Stimulated activated CD4-positive, alpha-beta T cell treated with anti-CD3 and anti-CD28 coated beads, Interleukin-1b, Interleukin-23, amount 100 ng/mL, for 24 hours (primary cell): ENCODE results near the gene FRMPD1.
"Not testable (repeated sequence)": the region's sequence is repeated elsewhere in the genome, so short reads cannot be mapped to it uniquely, and the experiment has no call there.

ENCODE experiments used
- DNase-seq, 4 experiments: peaks; one replicate each; pipeline ENCODE4 v3.0.0-alpha.2; 2020; ENCODE audit warnings: low read depth in 4 of 4, low spot score in 1 of 4

Gene FRMPD1

GRCh38 chr9:37650873-37651768 is at the start of gene FRMPD1:
FRMPD1 (plus strand) TSS chr9:37650954; CDS start chr9:37692642, 41,688 bp downstream.
- peak in 3 of 4 experiments; percentile 11 to 45 (median 31) for DNase-seq

GRCh38 chr9:37602061-37602460 is 48.7 kb upstream of the FRMPD1 start:
- DNase-seq: not testable (repeated sequence)

- no peak for DNase-seq
These were observed 47.9 kb upstream of the FRMPD1 start for GRCh38 chr9:37602817-37603216.

- no peak for DNase-seq
These were observed 46.5 kb upstream of the FRMPD1 start for GRCh38 chr9:37604296-37604695.

- no peak for DNase-seq
These were observed 42.5 kb upstream of the FRMPD1 start for GRCh38 chr9:37608250-37608649.

GRCh38 chr9:37609735-37610397 is 40.9 kb upstream of the FRMPD1 start:
- DNase-seq: no peak

- DNase-seq: no peak
These were observed 39.7 kb upstream of the FRMPD1 start for GRCh38 chr9:37611014-37611413.

GRCh38 chr9:37611961-37612360 is 38.8 kb upstream of the FRMPD1 start:
- no peak for DNase-seq

- no peak for DNase-seq
These were observed 33.6 kb upstream of the FRMPD1 start for GRCh38 chr9:37617161-37617560.

- no peak for DNase-seq
These were observed 32.9 kb upstream of the FRMPD1 start for GRCh38 chr9:37617832-37618231.

- DNase-seq: no peak
These were observed 31.9 kb upstream of the FRMPD1 start for GRCh38 chr9:37618817-37619216.

GRCh38 chr9:37619806-37620205 is 30.9 kb upstream of the FRMPD1 start:
- no peak for DNase-seq

- no peak for DNase-seq
These were observed 30.4 kb upstream of the FRMPD1 start for GRCh38 chr9:37620396-37620795.

GRCh38 chr9:37621273-37622121 is 29.3 kb upstream of the FRMPD1 start:
- DNase-seq: no peak

GRCh38 chr9:37622462-37622861 is 28.3 kb upstream of the FRMPD1 start:
- DNase-seq: no peak

GRCh38 chr9:37623267-37623666 is 27.5 kb upstream of the FRMPD1 start:
- DNase-seq: no peak

GRCh38 chr9:37624073-37624472 is 26.7 kb upstream of the FRMPD1 start:
- DNase-seq: no peak

GRCh38 chr9:37625036-37625757 is 25.6 kb upstream of the FRMPD1 start:
- no peak for DNase-seq

- DNase-seq: no peak
These were observed 25.0 kb upstream of the FRMPD1 start for GRCh38 chr9:37625758-37626147.

GRCh38 chr9:37626708-37627292 is 24.0 kb upstream of the FRMPD1 start:
- DNase-seq: no peak
